ENCODE measurements around the gene TUBG2.

Gene TUBG2

DNA sequence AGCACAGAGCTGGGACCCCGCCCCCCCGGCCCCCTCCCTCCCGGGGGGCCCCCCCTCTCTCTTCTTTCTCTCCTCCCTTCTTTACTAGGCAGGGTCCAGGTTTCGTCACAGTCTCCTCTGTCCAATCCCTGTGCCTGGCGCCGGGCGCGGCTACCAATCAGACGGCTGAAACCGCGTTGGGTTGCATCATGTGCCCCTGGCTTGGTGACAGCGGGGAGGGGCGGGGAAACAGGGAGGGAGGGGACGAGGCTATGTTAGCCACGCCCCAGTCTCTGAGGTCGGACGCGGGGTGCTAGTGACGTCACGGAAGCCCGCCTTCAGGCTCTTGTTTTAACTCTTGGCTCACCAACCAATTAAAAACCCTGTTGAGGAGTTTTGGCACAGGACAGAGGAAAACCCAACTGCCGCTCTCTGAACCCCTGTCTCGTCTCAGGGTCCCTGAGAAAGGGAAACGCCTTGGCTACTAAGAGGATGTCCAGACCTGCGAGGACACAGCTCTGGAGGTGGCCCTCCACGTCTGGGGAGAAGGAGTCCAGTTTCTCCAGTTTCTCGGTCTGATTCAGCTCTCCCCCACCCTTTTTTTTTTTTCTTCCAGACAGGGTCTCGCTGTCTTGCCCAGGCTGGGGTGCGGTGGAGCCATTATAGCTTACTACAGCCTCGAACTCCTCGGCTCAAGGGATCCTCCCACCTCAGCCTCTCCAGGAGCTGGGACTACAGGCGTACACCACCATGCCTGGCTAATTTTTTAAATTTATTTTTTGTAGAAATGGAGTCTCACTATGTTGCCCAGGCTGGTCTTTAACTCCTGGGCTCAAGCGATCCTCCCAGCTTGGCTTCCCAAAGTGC is 18.2 kb downstream of the TUBG2 start:
- DNase-seq, result peak; percentile 99 to 100 (median 100)

DNA sequence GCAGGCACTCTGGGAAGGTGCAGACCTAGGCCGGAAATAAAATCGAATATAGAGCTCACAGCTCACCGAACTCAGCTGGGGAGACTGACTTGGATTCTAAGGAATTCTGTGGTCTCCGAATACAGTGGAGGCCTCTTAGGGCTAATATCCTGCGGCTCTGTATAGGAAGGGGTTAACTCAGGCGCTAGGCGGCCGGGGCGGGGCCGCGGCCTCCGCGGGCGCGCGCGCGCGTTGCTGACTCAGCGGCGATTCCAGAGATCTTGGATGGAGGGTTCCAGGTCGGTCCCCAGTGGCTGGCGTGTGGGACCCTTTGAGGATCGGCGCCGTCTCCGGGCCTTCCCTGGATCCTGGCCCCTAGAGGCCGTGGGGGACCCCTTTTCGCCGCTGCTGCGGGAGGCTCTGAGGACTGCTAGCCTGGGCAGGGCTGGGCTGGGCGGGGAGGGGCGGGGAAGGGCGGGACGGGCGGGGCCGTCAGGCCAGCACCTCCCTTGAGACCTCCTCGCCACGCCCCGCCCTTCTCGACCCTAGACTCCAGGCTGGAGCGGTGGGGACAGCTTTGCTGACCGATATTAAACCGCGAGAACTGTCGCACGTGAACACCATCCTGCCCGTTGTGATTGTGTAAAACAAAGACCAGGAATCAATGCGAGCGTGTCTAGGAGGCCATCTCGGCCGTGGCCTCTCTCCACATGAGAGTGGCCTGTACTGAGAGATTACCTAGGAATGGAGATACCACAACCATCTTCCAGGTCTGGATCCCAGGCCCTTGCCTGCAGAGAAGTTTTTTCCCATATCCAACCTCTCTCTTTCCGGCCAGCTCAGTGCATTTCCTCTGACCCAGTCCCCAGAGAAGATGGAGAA is 19.1 kb downstream of the TUBG2 start:
- peak; percentile 87 to 93 (median 91) for DNase-seq

DNA sequence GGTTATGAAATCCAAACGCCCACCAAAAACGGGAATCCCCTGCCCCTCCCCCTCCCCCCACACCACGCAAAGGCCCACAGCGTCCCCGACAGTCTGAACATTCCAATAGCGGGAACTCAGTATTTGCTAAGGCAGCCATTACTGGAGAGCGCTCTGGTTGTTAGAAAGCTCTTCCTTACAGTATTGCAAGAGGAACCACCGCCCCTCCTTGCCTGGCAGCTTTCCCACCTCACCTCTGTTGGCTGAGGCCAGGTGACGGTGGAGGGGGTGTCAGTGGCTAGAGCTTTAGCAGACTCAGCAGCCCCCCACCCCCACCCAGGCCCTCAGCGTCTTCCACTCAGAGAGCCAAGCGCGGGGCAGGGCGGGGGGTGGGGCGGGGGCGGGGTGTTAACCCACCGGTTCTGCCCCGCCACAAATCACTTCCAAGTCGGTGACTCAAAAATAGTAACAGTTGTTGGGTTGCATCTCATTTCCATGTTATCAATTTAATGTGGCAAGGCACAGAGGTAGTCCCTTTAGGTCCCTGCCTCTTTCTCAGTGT is 19.9 kb downstream of the TUBG2 start:
- peak; percentile 46 to 66 (median 61) for DNase-seq

DNA sequence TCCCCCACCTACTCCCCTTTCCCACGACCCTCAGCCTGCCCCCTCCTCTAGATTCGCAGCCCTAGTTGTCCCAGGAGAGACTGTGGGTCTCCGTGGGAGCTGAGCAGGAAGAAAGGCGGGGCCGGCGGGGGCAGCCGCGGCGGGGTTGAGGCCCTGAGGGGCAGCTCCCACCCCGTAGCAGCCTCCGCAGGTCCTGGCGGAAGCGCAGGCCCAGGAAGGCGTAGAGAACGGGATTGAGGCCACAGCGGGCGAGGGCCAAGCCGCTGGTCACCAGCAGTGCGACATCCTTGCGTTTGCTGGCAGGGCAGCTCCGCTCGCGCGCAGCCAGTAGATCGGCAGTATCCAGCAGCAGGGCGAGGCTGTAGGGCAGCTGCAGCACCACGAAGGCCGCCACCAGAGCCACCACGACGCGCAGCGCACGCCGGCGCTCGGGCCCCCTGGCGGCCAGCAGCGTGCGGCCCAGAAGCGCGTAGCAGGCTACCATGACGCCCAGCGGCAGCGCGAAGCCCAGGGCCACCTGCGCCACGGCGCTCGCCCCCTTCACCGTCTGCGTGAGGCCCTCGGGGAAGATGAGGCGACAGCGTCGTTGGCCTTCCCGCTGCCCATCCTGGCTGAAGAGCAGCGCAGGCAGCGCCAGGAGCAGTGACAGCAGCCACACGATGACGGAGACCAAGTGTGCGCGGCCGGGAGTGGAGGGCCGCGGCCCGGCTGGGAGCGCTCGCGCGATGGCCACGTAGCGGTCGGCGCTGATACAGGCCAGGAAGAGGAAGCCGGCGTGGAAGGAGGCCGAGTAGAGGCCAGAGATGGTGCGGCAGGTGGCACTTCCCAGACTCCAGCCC is 20.6 kb downstream of the TUBG2 start:
- peak; percentile 81 to 94 (median 88) for DNase-seq

DNA sequence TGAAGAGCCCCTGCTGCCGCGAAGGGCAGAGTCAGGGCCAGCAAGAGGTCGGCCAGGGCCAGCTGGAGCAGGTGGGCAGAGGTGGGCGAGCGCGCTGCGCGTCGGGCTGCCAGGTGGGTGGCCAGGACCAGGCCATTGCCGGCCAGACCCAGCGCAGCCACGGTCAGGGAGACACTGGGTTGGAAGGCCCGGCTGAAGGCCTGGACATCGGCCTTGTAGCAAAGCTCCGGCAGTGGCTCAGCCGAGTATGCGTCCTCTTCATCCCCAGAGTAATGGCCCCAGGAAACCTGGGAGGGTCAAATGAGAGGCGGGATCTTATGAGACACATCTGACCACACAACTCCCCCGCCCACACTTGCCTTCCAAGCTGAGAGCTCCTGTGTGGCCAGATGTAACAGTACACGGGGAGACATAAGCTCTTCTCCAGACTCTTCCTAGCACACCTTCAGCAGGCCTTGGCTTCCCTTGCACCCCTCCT is 21.3 kb downstream of the TUBG2 start:
- no peak for DNase-seq

DNA sequence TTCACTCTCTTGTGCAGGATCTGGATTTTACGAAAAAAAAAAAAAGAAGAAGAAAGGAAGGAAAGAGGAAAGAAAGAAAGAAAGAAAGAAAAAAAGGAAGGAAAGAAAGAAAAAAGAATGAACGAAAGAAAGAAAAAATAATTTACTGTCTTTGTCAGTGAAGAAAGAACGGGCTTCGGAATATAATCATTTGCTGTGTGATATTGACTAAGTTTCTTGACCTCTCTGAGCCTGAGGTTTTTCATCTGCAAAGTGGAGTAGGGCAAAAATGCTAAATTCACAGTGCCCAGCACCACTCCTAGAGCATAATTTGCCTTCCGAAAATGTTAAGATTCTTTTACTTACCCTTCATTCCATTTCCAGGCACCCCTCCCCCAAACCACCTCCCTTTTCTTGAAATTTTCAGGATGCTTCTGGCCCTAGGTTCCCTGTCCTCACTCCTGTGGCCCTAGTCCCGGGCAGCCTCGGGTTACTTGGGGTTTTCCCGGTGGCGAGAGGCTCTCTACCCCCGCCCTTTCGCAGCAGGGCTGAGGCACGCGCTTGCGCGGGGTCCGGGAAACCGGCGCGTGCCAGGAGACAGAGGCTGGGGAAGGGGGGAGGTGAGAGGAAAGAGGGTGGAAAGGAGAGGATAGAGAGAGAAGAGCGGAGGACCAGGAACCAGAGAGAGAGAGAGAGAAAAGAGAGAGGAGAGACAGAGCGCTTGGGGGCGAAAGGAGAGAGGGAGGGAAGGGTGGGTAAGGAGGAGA is 23.1 kb downstream of the TUBG2 start, which contains the start of gene CNTNAP1:
TSS of gene CNTNAP1 (plus strand) at position 556 of the 746 bp plus-strand sequence. CDS start 299 bp downstream, outside the sequence.
- peak; percentile 31 to 76 (median 57) for DNase-seq

DNA sequence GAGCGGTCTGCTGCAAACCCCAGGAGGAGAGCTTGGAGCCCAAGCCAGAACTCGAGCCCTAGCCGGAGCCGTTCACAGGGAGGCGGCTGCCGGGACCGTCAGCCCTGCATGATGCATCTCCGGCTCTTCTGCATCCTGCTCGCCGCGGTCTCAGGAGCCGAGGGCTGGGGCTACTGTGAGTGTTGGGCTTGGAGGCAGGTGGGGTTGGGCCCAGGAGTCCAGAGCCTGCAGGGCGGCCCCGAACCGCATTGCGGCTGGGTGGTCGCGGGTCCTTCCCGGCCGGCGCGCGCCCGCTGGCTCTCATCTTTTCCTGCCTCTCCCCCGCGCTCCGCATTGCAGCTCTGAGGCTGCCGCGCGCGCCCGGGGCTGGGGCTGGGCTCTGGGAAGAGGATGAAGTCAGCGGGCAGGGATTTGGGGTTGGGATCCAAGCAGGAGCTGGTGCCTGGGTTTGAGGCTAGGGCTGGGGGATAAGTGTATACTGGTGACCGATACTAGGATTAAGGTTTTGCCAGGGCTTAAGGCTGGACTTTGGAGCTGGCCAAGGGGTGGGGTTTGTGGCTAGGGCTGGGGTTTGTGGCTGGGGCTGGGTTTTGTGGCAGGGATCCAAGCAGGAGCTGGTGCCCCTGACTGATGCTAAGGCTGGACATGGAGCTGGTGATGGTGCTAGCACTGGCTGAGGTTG is 23.8 kb downstream of the TUBG2 start:
- DNase-seq, result peak in 3 of 4 experiments; percentile 35 to 56 (median 42)

DNA sequence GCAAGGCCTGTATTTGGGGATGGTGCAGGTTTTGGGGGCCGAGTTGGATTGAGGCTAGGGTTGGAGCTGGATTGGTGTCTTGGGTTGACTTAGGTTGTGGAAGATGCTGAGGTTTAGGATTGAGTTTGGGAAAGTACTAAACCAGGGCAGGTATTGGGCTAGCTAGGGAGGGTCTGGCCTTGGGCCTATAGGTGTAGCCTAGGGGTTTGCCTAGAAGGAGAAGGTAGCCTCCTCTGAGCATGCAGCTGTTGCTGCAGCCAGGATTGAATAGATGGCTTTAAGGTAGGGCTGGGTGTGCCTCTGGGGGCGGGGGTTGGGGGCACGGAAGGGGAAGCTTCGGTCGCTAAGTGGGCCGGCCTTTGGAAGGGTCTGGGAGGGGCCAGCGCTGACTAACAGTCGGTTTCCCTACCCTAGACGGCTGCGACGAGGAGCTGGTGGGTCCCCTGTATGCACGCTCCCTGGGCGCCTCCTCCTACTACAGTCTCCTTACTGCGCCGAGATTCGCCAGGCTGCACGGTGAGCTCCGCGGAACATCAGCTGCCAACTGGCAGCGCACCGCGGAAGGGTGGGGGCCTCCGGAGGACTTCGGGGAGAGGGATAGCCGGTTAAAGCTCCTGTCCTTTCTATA is 24.4 kb downstream of the TUBG2 start:
- no peak for DNase-seq

DNA sequence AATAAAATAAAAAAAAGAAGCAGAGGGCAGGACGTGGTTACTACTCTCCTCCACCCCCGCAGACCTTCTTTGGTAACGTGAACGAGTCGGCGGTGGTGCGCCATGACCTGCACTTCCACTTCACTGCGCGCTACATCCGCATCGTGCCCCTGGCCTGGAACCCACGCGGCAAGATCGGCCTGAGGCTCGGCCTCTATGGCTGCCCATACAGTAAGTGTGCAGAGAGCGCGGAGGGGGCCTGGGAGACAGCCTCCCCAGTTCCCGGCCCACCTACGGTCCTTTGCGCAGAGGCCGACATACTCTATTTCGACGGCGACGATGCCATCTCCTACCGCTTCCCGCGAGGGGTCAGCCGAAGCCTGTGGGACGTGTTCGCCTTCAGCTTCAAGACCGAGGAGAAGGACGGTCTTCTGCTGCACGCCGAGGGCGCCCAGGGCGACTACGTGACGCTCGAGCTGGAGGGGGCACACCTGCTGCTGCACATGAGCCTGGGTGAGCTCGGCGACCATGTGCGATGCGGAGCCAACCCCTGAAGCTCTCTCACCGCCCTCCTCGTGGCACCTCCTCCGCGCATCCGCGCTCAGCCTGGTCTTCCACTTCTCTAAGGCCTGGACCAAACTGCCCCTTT is 26.0 kb downstream of the TUBG2 start:
- no peak for DNase-seq

DNA sequence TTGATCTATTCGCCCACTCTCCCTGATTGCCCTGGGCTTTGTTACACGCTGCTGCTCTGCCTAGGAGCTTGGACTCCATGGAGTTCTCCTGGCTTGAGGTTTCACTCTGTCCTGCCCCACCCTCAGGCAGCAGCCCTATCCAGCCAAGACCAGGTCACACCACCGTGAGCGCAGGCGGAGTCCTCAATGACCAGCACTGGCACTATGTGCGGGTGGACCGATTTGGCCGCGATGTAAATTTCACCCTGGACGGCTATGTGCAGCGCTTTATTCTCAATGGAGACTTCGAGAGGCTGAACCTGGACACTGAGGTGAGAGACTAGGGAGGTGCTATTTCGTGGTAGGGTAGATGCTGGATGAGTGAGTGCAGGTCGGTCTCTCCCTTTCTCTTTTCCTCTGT is 26.7 kb downstream of the TUBG2 start:
- DNase-seq, result no peak

DNA sequence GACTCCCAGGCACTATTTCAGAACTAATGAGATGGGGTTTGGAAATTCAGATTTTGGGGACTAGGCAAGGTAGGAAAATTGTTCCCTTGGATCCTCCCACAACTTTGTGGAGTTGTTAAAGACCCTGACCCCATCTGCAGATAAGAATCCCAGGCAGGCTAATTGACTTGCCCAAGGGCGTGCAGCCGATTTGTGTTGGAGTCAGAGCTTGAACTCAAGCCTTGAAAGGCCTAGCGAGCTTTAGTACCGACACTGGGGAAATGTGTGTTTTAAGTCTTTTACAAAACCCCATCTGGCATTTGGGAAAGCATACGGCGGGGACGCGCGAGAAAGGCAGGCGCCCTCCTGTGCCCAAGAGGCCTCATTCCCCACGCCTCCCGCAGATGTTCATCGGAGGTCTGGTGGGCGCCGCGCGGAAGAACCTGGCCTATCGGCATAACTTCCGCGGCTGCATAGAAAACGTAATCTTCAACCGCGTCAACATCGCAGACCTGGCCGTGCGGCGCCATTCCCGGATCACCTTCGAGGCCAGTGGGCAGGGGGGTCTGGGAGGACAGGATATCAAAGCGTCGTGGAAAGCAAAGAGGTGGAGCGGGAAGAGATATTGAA is 27.5 kb downstream of the TUBG2 start:
- no peak for DNase-seq

DNA sequence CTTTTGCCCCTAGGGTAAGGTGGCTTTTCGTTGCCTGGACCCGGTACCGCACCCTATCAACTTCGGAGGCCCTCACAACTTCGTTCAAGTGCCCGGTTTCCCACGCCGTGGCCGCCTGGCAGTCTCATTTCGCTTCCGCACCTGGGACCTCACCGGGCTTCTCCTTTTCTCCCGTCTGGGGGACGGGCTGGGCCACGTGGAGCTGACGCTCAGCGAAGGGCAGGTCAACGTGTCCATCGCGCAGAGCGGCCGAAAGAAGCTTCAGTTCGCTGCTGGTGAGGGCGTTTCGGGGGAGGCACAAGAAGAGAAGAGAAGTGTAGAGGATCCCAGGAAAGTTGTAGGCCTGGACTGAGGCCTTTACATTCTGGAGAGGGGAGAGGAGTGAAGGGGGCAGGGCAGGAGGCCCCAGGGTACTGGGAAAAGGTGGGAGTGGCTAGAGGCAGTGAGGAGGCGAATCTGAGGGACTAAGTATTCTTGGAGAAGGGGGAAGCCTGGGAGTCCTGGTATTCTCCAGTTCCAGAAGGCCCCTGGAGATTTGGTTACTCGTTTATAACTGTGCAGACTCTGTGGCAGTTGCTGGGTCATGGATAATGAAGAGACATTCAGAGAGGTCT is 28.7 kb downstream of the TUBG2 start:
- DNase-seq, result no peak

DNA sequence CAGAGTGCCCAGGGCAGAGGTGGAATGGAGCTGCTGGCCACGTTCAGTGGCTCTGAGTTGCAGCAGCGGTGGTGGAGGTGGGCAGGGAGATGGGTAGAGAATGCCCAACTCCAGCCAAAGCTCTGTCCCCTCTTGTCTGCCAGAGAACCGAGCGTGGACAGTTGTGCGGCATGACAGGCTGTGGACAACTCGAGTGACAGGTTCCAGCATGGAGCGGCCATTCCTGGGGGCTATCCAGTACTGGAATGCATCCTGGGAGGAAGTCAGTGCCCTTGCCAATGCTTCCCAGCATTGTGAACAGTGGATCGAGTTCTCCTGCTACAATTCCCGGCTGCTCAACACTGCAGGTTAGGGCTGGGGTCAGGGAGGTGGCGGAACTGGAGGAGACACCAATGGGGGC is 31.5 kb downstream of the TUBG2 start:
- DNase-seq, result no peak

DNA sequence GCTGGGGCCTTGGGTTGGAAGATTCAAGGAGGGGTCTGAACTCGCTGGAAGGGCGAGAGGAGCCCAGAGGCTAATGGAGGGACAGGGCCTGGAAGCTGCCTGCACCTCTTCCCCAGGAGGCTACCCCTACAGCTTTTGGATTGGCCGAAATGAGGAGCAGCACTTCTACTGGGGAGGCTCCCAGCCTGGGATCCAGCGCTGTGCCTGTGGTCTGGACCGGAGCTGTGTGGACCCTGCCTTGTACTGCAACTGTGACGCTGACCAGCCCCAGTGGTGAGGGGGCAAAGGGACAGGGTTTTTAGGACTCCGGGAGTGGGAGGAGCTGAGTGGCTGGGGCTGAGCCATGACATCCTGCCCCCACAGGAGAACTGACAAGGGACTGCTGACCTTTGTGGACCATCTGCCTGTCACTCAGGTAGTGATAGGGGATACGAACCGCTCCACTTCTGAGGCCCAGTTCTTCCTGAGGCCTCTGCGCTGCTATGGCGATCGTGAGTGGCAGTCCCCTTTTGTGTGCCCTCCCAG is 32.0 kb downstream of the TUBG2 start:
- no peak for DNase-seq

DNA sequence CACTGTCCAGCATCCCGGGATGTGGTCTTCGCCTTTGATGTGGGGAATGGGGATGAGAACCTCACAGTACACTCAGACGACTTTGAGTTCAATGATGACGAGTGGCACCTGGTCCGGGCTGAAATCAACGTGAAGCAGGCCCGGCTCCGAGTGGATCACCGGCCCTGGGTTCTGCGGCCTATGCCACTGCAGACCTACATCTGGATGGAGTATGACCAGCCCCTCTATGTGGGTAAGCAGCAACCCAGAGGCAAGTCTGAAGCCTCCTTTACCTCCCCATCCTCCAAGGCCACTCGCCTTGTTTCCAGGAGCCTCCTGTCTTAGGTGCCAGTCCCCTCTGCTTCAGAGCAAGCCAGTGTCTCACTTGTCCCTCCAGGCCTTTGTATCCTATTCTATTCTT is 33.4 kb downstream of the TUBG2 start:
- DNase-seq, result no peak

DNA sequence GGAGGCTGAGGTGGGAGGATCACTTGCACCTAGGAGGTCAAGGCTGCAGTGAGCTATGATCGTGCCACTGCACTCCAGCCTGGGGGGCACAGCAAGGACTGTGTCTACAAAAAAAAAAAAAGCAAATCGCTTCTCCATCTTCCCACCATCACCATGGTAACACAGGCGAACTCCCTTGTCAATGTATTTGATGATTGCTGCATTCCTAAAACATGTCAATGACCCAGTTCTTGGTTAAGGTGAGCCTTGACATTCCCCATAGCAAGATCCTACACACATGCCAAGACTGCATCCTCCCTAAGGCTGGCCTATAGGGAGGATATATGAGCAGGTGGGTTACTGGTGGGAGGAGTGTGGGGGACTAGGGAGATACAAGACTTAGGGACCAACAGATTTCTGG is 35.4 kb downstream of the TUBG2 start:
- no peak for DNase-seq

DNA sequence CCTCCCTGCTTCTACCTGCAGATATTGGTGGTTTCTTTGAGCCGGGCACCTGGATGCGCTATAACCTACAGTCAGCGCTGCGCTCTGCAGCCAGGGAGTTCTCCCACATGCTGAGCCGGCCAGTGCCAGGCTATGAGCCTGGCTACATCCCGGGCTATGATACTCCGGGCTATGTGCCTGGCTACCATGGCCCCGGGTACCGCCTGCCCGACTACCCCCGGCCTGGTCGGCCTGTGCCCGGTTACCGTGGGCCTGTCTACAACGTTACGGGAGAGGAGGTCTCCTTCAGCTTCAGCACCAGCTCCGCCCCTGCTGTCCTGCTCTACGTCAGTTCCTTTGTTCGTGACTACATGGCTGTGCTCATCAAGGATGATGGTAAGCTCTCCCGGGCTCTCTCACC is 36.4 kb downstream of the TUBG2 start:
- DNase-seq, result no peak

DNA sequence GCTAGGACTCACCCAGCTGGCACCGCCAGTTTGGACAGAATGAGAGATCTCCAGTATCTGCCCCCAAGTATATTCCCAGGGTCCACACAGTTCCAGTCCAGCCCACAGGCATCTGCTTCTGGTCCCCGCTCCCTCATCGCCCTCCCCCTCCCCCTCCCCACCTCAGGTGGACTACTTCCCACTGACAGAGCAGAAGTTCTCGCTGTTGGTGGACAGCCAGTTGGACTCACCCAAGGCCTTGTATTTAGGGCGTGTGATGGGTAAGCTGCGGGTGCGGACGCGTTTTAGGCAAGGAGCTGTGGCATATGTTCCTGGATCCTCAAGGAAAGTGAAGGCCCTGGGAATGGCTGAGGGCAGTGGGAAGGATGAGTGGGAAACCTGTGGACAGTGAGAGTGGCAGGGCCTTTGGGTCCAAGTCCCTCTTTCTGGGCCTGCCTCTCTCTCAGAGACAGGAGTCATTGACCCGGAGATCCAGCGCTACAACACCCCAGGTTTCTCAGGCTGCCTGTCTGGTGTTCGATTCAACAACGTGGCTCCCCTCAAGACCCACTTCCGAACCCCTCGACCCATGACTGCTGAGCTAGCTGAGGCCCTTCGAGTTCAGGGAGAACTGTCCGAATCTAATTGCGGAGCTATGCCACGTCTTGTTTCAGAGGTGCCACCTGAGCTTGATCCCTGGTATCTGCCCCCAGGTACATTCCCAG is 38.2 kb downstream of the TUBG2 start:
- no peak for DNase-seq

Data from suppressor macrophage (primary cell).